H1 (cell line): ENCODE data around the gene CLDND1. TPM values are rescaled to one million over a fixed set of nuclear protein-coding genes. Genes with fewer than 3 reads are reported as not detected.

ENCODE experiments used
- polyA plus RNA-seq, 7 experiments: library from polyadenylated mRNA; depleted of rRNA in 3 of 7; stranded (reverse) in 5 of 7; unstranded in 2 of 7; fragments of >200 nt in 5 of 7; fragments of 200-250 nt in 2 of 7; gene quantifications; 1 replicate in 5 of 7; 2 replicates in 1 of 7; 4 replicates in 1 of 7; pipeline versions ENCODE4 v1.2.1 to v1.2.3, GENCODE V29; 2011 to 2013; ENCODE audit warnings: missing spikeins in 2 of 7, mixed read lengths in 2 of 7
- small RNA-seq: library from polyadenylated mRNA; stranded (forward); fragments of <200 nt; extraction: miRNeasy Mini kit (QIAGEN cat#:217004); gene quantifications from one replicate; pipeline ENCODE3, GENCODE V24; 2013; ENCODE audit not compliant: insufficient read depth
- total RNA-seq: library from RNA; stranded (reverse); fragmentation: NEBNext Ultra II Directional; extraction: Animal tissue kit (Norgen Biotek cat#: 25700); gene quantifications from 2 replicates; pipeline ENCODE4 v1.2.1, GENCODE V29; 2021

CLDND1 gene
- total and polyA plus RNA-seq, 2 of the 8 experiments (the other 6 are each of a cell fraction or from before 2014, with no cell fraction given), result 68.2 to 152 TPM

Small RNAs within 50 kb of the gene (small RNA-seq; reads per million reads assigned to genes)
- not detected for gene RPL38P4

Other genes starting within 250 kb of the CLDND1 start
- not detected in 2 replicates for gene OR5H2, start 240.4 kb downstream of the CLDND1 start, total RNA-seq
- gene OR5H2, start 240.4 kb downstream of the CLDND1 start, polyA plus RNA-seq (2011; rRNA removed), result not detected in 2 replicates
- not detected in 2 replicates for gene OR5K4, start 169.0 kb downstream of the CLDND1 start, total RNA-seq
- gene OR5K4, start 169.0 kb downstream of the CLDND1 start, polyA plus RNA-seq (2011; rRNA removed), result not detected in 2 replicates
- gene OR5K3, start 132.2 kb downstream of the CLDND1 start, total RNA-seq, result not detected in 2 replicates
- not detected in 2 replicates for gene OR5K3, start 132.2 kb downstream of the CLDND1 start, polyA plus RNA-seq (2011; rRNA removed)
- not detected in 2 replicates for gene OR5K1, start 59.7 kb downstream of the CLDND1 start, total RNA-seq
- not detected in 2 replicates for gene OR5K1, start 59.7 kb downstream of the CLDND1 start, polyA plus RNA-seq (2011; rRNA removed)
- gene OR5K2, start 25.2 kb downstream of the CLDND1 start, total RNA-seq, result not detected in 2 replicates
- not detected in 2 replicates for gene OR5K2, start 25.2 kb downstream of the CLDND1 start, polyA plus RNA-seq (2011; rRNA removed)
- not detected in 2 replicates for gene GPR15, start 9.1 kb upstream of the CLDND1 start, total RNA-seq
- not detected in 2 replicates for gene GPR15, start 9.1 kb upstream of the CLDND1 start, polyA plus RNA-seq (2011; rRNA removed)
- 27.0 and 29.2 TPM in 2 replicates for gene CPOX, start 70.7 kb upstream of the CLDND1 start, total RNA-seq
- 15.2 and 17.4 TPM in 2 replicates for gene CPOX, start 70.7 kb upstream of the CLDND1 start, polyA plus RNA-seq (2011; rRNA removed)
- gene ST3GAL6, start 240.4 kb upstream of the CLDND1 start, total RNA-seq, result 6.1 and 7.6 TPM in 2 replicates
- 2.6 and 3.3 TPM in 2 replicates for gene ST3GAL6, start 240.4 kb upstream of the CLDND1 start, polyA plus RNA-seq (2011; rRNA removed)